GM12878 (cell line): ENCODE results near the gene SPDYE4.

Source experiments
- BHLHE40 ChIP-seq, 2 experiments: fragments of 450-650 bp in 1 of 2; IDR thresholded peaks; 2 replicates each; pipeline ENCODE4 v1.6.1; 2011 to 2017; ENCODE audit warnings: low read depth in 2 of 2, borderline replicate concordance in 1 of 2, improper control_type of control experiment in 1 of 2, low read length in 1 of 2, mild to moderate bottlenecking in 1 of 2
- EP300 ChIP-seq, 2 experiments: fragments of 150-350 bp in 1 of 2; IDR thresholded peaks; 2 replicates each; pipeline ENCODE4 v1.6.1; 2011 to 2012; ENCODE audit warnings: low read depth in 2 of 2, low read length in 2 of 2, borderline replicate concordance in 1 of 2, improper control_type of control experiment in 1 of 2, inconsistent platforms in 1 of 2; ENCODE audit not compliant: control insufficient read depth in 1 of 2
- EZH2 ChIP-seq: IDR thresholded peaks from 2 replicates; pipeline ENCODE4 v1.6.1; 2012; ENCODE audit warnings: low read depth, mild to moderate bottlenecking, control low read depth, inconsistent platforms, low read length, borderline replicate concordance; ENCODE audit not compliant: control insufficient read depth
- JUNB ChIP-seq: IDR thresholded peaks from 2 replicates; pipeline ENCODE4 v1.6.1; 2016; ENCODE audit warnings: antibody characterized with exemption, mild to moderate bottlenecking
- POLR2A ChIP-seq: IDR thresholded peaks from 2 replicates; pipeline ENCODE4 v1.6.1; 2011; ENCODE audit warnings: low read depth, mild to moderate bottlenecking, low read length
- USF1 ChIP-seq: IDR thresholded peaks from 2 replicates; pipeline ENCODE4 v1.6.1; 2011; ENCODE audit warnings: borderline replicate concordance, low read depth, mild to moderate bottlenecking, moderate library complexity, mixed read lengths, low read length; ENCODE audit not compliant: insufficient read depth; ENCODE audit errors: extremely low read length
- ZBTB40 ChIP-seq: fragments of 450-650 bp; IDR thresholded peaks from 2 replicates; pipeline ENCODE4 v1.6.1; 2016; ENCODE audit warnings: mild to moderate bottlenecking, moderate library complexity, borderline replicate concordance

GRCh38 chr17:8706431-8706830, 51.9 kb downstream of the SPDYE4 start:
- TF ChIP-seq BHLHE40 (IDR thresholded peaks at IDR 0.05; ENCODE audit: borderline replicate concordance in 1 of 2, low read depth in 2 of 2, low read length in 1 of 2) (no peak), POLR2A (no peak), USF1 (no peak), JUNB (no peak), EP300 (IDR thresholded peaks at IDR 0.05; ENCODE audit: borderline replicate concordance in 1 of 2, control insufficient read depth in 1 of 2, low read depth in 2 of 2, low read length in 2 of 2) (no peak), EZH2 (no peak), ZBTB40 (no peak)
